ENCODE measurements around the gene C2orf81. TPM values are rescaled to one million over a fixed set of nuclear protein-coding genes. Genes with fewer than 3 reads are reported as not detected.

C2orf81 gene
- total RNA-seq, 1 donor = 0.72 TPM

GRCh38 chr2:74454654-74455511 lies 33.5 kb upstream of the C2orf81 start, which contains the start of gene INO80B:
Gene INO80B, plus strand, starts transcription at chr2:74455087. Its CDS starts 30 bp downstream, at chr2:74455117.
- Histone ChIP-seq H2AFZ (ENCODE audit: low read length) (peak within 1 kb of the TSS; percentile 84), H3K27ac (ENCODE audit: low read depth, low read length) (peak within 1 kb of the TSS; percentile 53), H3K36me3 (ENCODE audit: insufficient read depth, low read length) (no peaks in the 10 kb centered on the region), H3K4me2 (ENCODE audit: insufficient read depth, low read length) (peak within 1 kb of the TSS; percentile 83), H4K20me1 (ENCODE audit: insufficient read depth, low read length) (no peaks in the 10 kb centered on the region), H3K27me3 (ENCODE audit: insufficient read depth, low read length) (peaks cover 6% of the 10 kb centered on the region), H3K79me2 (ENCODE audit: insufficient read depth, low read length) (peaks cover 23% of the 10 kb centered on the region), H3K4me3 (ENCODE audit: insufficient read depth, low read length) (peak within 1 kb of the TSS; percentile 81), H3K4me1 (ENCODE audit: insufficient read depth, low read length) (peaks cover 24% of the 10 kb centered on the region), H3K9me3 (ENCODE audit: low read depth, low read length) (no peaks in the 10 kb centered on the region)
- DNase-seq (ENCODE audit: insufficient read length, low spot score, missing footprints) = peak; percentile 96
- no peak for TF ChIP-seq CTCF (IDR thresholded peaks at IDR 0.05; ENCODE audit: extremely low read depth, low read depth, low read length)

GRCh38 chr2:74450570-74451190 lies 29.3 kb upstream of the C2orf81 start:
- Histone ChIP-seq H2AFZ (ENCODE audit: low read length) (no peak overlapping the region), H4K20me1 (ENCODE audit: insufficient read depth, low read length) (no peaks in the 10 kb centered on the region), H3K9me3 (ENCODE audit: low read depth, low read length) (no peaks in the 10 kb centered on the region), H3K27me3 (ENCODE audit: insufficient read depth, low read length) (peaks cover 6% of the 10 kb centered on the region), H3K79me2 (ENCODE audit: insufficient read depth, low read length) (peaks cover 4% of the 10 kb centered on the region), H3K4me2 (ENCODE audit: insufficient read depth, low read length) (no peak overlapping the region), H3K4me1 (ENCODE audit: insufficient read depth, low read length) (peaks cover 9% of the 10 kb centered on the region), H3K36me3 (ENCODE audit: insufficient read depth, low read length) (no peaks in the 10 kb centered on the region), H3K27ac (ENCODE audit: low read depth, low read length) (no peak overlapping the region), H3K4me3 (ENCODE audit: insufficient read depth, low read length) (no peak overlapping the region)
- no peak for TF ChIP-seq CTCF (IDR thresholded peaks at IDR 0.05; ENCODE audit: extremely low read depth, low read depth, low read length)
- DNase-seq (ENCODE audit: insufficient read length, low spot score, missing footprints) = no peak

- Histone ChIP-seq H3K4me1 (ENCODE audit: insufficient read depth, low read length) (peaks cover 15% of the 10 kb centered on the region), H3K27me3 (ENCODE audit: insufficient read depth, low read length) (peaks cover 6% of the 10 kb centered on the region), H3K36me3 (ENCODE audit: insufficient read depth, low read length) (no peaks in the 10 kb centered on the region), H3K27ac (ENCODE audit: low read depth, low read length) (no peak overlapping the region), H3K4me2 (ENCODE audit: insufficient read depth, low read length) (no peak overlapping the region), H3K4me3 (ENCODE audit: insufficient read depth, low read length) (no peak overlapping the region), H4K20me1 (ENCODE audit: insufficient read depth, low read length) (no peaks in the 10 kb centered on the region), H3K9me3 (ENCODE audit: low read depth, low read length) (no peaks in the 10 kb centered on the region), H2AFZ (ENCODE audit: low read length) (no peak overlapping the region), H3K79me2 (ENCODE audit: insufficient read depth, low read length) (no peaks in the 10 kb centered on the region)
- no peak for TF ChIP-seq CTCF (IDR thresholded peaks at IDR 0.05; ENCODE audit: extremely low read depth, low read depth, low read length)
- peak; percentile 84 for DNase-seq (ENCODE audit: insufficient read length, low spot score, missing footprints)
Observed at GRCh38 chr2:74448771-74449170, 27.4 kb upstream of the C2orf81 start.
